GM23338 (cell line): ENCODE results near the gene HOMER1. TPM values are rescaled to one million over a fixed set of nuclear protein-coding genes. Genes with fewer than 3 reads are reported as not detected.

Experiments used
- ATAC-seq: fragments of 200-7000 bp; cut with Tn5 transposase; 3 replicates; pipeline ENCODE4 v1.9.1; 2020
- DNase-seq: peaks from one replicate; pipeline ENCODE4 v3.0.0-alpha.2; 2015; ENCODE audit warnings: low spot score
- H2AFZ ChIP-seq: fragments of 200-600 bp; sonication (generic); 2 replicates; pipeline ENCODE4 v1.8.0; 2016; ENCODE audit warnings: antibody characterized with exemption, mild to moderate bottlenecking, moderate library complexity
- H3F3A ChIP-seq: fragments of 200-600 bp; sonication (generic); replicated peaks from 2 replicates; pipeline ENCODE4 v1.8.0; 2017; ENCODE audit warnings: antibody characterized with exemption, mixed run types, low read depth
- H3K27ac ChIP-seq: fragments of 200-600 bp; sonication (generic); 2 replicates; pipeline ENCODE4 v1.6.1; 2016; ENCODE audit warnings: low read depth
- H3K27me3 ChIP-seq: fragments of 200-600 bp; sonication (generic); 2 replicates; pipeline ENCODE4 v1.8.0; 2016; ENCODE audit warnings: mild to moderate bottlenecking, mixed run types, moderate library complexity; ENCODE audit not compliant: insufficient read depth
- H3K36me3 ChIP-seq: fragments of 200-600 bp; sonication (generic); 2 replicates; pipeline ENCODE4 v1.8.0; 2016; ENCODE audit warnings: mild to moderate bottlenecking; ENCODE audit not compliant: insufficient read depth
- H3K4me1 ChIP-seq: fragments of 200-600 bp; sonication (generic); 2 replicates; pipeline ENCODE4 v1.8.0; 2016; ENCODE audit warnings: mild to moderate bottlenecking, moderate library complexity; ENCODE audit not compliant: insufficient read depth
- H3K4me2 ChIP-seq: fragments of 200-600 bp; sonication (generic); 2 replicates; pipeline ENCODE4 v1.7.1; 2017; ENCODE audit warnings: mixed run types
- H3K4me3 ChIP-seq: fragments of 200-600 bp; sonication (generic); 2 replicates; pipeline ENCODE4 v1.6.1; 2016; ENCODE audit warnings: mixed run types
- H3K79me2 ChIP-seq: fragments of 200-600 bp; sonication (generic); replicated peaks from 2 replicates; pipeline ENCODE4 v1.8.0; 2017; ENCODE audit warnings: mild to moderate bottlenecking; ENCODE audit not compliant: insufficient read depth
- H3K9me2 ChIP-seq: fragments of 200-600 bp; sonication (generic); 2 replicates; pipeline ENCODE4 v1.8.0; 2017; ENCODE audit not compliant: insufficient read depth
- H4K20me1 ChIP-seq: fragments of 200-600 bp; sonication (generic); replicated peaks from 2 replicates; pipeline ENCODE4 v1.8.0; 2017; ENCODE audit warnings: mild to moderate bottlenecking; ENCODE audit not compliant: insufficient read depth
- H3K27ac Mint-ChIP-seq: 2 replicates; pipeline ENCODE4 v1.8.0; 2020; ENCODE audit warnings: inconsistent platforms, mild to moderate bottlenecking, moderate library complexity, mixed read lengths
- H3K27me3 Mint-ChIP-seq: 3 replicates; pipeline ENCODE4 v1.8.0; 2022; ENCODE audit warnings: low read depth, mild to moderate bottlenecking, moderate library complexity, mixed read lengths, inconsistent platforms; ENCODE audit not compliant: insufficient read depth, poor library complexity
- H3K36me3 Mint-ChIP-seq: 3 replicates; pipeline ENCODE4 v1.8.0; 2021; ENCODE audit warnings: low read depth, mild to moderate bottlenecking, inconsistent platforms, moderate library complexity, mixed read lengths
- H3K4me1 Mint-ChIP-seq: 3 replicates; pipeline ENCODE4 v1.8.0; 2020; ENCODE audit warnings: mild to moderate bottlenecking, inconsistent platforms, mixed read lengths
- H3K4me3 Mint-ChIP-seq: 3 replicates; pipeline ENCODE4 v1.8.0; 2021; ENCODE audit warnings: moderate library complexity, mild to moderate bottlenecking, inconsistent platforms, mixed read lengths
- H3K9me3 Mint-ChIP-seq: 3 replicates; pipeline ENCODE4 v1.8.0; 2020; ENCODE audit warnings: moderate library complexity, mild to moderate bottlenecking, inconsistent platforms, mixed read lengths
- CREB1 ChIP-seq: fragments of 250-450 bp; sonication (Bioruptor Pico); IDR thresholded peaks from 2 replicates; pipeline ENCODE4 v1.5.0; 2020; ENCODE audit warnings: low read depth, mild to moderate bottlenecking, moderate library complexity
- ETS1 ChIP-seq: IDR thresholded peaks from 2 replicates; pipeline ENCODE4 v1.6.1; 2016; ENCODE audit warnings: antibody characterized with exemption
- EZH2phosphoT487 ChIP-seq: fragments of 200-600 bp; sonication (generic); IDR thresholded peaks from one replicate; pipeline ENCODE4 v1.8.1; 2018; ENCODE audit warnings: antibody characterized with exemption; ENCODE audit not compliant: unreplicated experiment
- POLR2AphosphoS5 ChIP-seq: IDR thresholded peaks from 2 replicates; pipeline ENCODE4 v1.6.1; 2016; ENCODE audit warnings: antibody characterized with exemption, low read depth
- REST ChIP-seq: IDR thresholded peaks from one replicate; pipeline ENCODE4 v1.6.1; 2018; ENCODE audit warnings: antibody characterized with exemption; ENCODE audit not compliant: unreplicated experiment
- STAT1 ChIP-seq: IDR thresholded peaks from one replicate; pipeline ENCODE4 v1.6.1; 2016; ENCODE audit warnings: antibody characterized with exemption; ENCODE audit not compliant: unreplicated experiment
- ZNF462 ChIP-seq: fragments of 250-450 bp; sonication (Bioruptor Pico); IDR thresholded peaks from 2 replicates; pipeline ENCODE4 v1.5.0; 2020; ENCODE audit warnings: mild to moderate bottlenecking, moderate library complexity
- polyA plus RNA-seq: library from polyadenylated mRNA; unstranded; fragments of >200 nt; fragmentation: Nextera tagmentation; extraction: Ambion mirVana; gene quantifications from 2 replicates; pipeline ENCODE4 v1.2.1, GENCODE V29; 2016
- total RNA-seq: library from RNA; depleted of rRNA; stranded (reverse); fragments of >200 nt; shearing (Covaris generic); gene quantifications from 2 replicates; pipeline ENCODE4 v1.2.3, GENCODE V29; 2014
- TF ChIP-seq, protein P1 (sequence below), 2 experiments: fragments of 200-600 bp in 1 of 2; sonication (generic) in 1 of 2; conservative IDR thresholded peaks; 2 replicates each; pipeline versions ENCODE4 v1.5.1 to v1.6.1; 2016 to 2017; ENCODE audit warnings: antibody characterized with exemption in 2 of 2, low read depth in 2 of 2, mild to moderate bottlenecking in 2 of 2, moderate library complexity in 1 of 2

The HOMER1 gene
- total and polyA plus RNA-seq, 2 experiments from 2014 or later = 45.1 to 80.3 TPM

- TF ChIP-seq ETS1 (peak; percentile 46; the same call in 1 of the 2 replicates), POLR2AphosphoS5 (peak; percentile 91), CREB1 (peak; percentile 99), EZH2phosphoT487 (no peak), REST (no peak), STAT1 (no peak), ZNF462 (no peak)
- TF ChIP-seq, protein P1, sequence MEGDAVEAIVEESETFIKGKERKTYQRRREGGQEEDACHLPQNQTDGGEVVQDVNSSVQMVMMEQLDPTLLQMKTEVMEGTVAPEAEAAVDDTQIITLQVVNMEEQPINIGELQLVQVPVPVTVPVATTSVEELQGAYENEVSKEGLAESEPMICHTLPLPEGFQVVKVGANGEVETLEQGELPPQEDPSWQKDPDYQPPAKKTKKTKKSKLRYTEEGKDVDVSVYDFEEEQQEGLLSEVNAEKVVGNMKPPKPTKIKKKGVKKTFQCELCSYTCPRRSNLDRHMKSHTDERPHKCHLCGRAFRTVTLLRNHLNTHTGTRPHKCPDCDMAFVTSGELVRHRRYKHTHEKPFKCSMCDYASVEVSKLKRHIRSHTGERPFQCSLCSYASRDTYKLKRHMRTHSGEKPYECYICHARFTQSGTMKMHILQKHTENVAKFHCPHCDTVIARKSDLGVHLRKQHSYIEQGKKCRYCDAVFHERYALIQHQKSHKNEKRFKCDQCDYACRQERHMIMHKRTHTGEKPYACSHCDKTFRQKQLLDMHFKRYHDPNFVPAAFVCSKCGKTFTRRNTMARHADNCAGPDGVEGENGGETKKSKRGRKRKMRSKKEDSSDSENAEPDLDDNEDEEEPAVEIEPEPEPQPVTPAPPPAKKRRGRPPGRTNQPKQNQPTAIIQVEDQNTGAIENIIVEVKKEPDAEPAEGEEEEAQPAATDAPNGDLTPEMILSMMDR (conservative IDR thresholded peaks at IDR 0.05; ENCODE audit: low read depth in 2 of 2) = no peak
- no peaks in the 10 kb centered on the region for H3F3A ChIP-seq
- DNase-seq (peak; percentile 97), ATAC-seq (peak; percentile 60)
- peak overlapping the region; percentile 84 for H3K4me2 ChIP-seq
- H4K20me1 ChIP-seq = peaks cover 13% of the 10 kb centered on the region
- peak overlapping the region; percentile 78 for H2AFZ ChIP-seq
- H3K27me3 Mint-ChIP-seq = peaks cover 3% of the 10 kb centered on the region
- no peaks in the 10 kb centered on the region for H3K9me3 Mint-ChIP-seq
- H3K27ac ChIP-seq = peak overlapping the region; percentile 79
- H3K79me2 ChIP-seq = peaks cover 34% of the 10 kb centered on the region
- peak overlapping the region; percentile 90 for H3K4me3 Mint-ChIP-seq
- peak overlapping the region; percentile 76 for H3K4me3 ChIP-seq
- no peaks in the 10 kb centered on the region for H3K9me2 ChIP-seq
- no peaks in the 10 kb centered on the region for H3K36me3 ChIP-seq
- no peaks in the 10 kb centered on the region for H3K36me3 Mint-ChIP-seq
- H3K4me1 ChIP-seq = peaks cover 25% of the 10 kb centered on the region
- H3K27me3 ChIP-seq = no peaks in the 10 kb centered on the region
- H3K4me1 Mint-ChIP-seq = peaks cover 38% of the 10 kb centered on the region
- H3K27ac Mint-ChIP-seq = peak overlapping the region; percentile 98
Measured at GRCh38 chr5:79514391-79515105, 614 bp upstream of the HOMER1 start.
